GM18873 (cell line): ENCODE results near the gene FAM135A.
"Not testable (repeated sequence)": the region's sequence is repeated elsewhere in the genome, so short reads cannot be mapped to it uniquely, and the experiment has no call there.

Experiments used
- ATAC-seq: cut with Tn5 transposase; IDR thresholded peaks from one replicate; pipeline ENCODE4 v1.9.1; 2021; ENCODE audit warnings: mild to moderate bottlenecking, moderate library complexity, moderate number of reproducible peaks; ENCODE audit not compliant: unreplicated experiment, low FRiP score

FAM135A gene

GRCh38 chr6:70453899-70454298 is 40.6 kb downstream of the FAM135A start:
- not testable (repeated sequence) for ATAC-seq

- no peak for ATAC-seq
These were observed 43.4 kb downstream of the FAM135A start for GRCh38 chr6:70456735-70457134.

GRCh38 chr6:70459235-70459634 is 45.9 kb downstream of the FAM135A start:
- ATAC-seq, result no peak

- ATAC-seq, result not testable (repeated sequence)
These were observed 46.4 kb downstream of the FAM135A start for GRCh38 chr6:70459699-70460098.

- no peak for ATAC-seq
These were observed 56.7 kb downstream of the FAM135A start for GRCh38 chr6:70470016-70470415.

GRCh38 chr6:70470510-70470909 is 57.2 kb downstream of the FAM135A start:
- not testable (repeated sequence) for ATAC-seq

GRCh38 chr6:70474751-70475150 is 61.4 kb downstream of the FAM135A start:
- no peak for ATAC-seq

- no peak for ATAC-seq
These were observed 65.9 kb downstream of the FAM135A start for GRCh38 chr6:70479236-70479635.

GRCh38 chr6:70486638-70487037 is 73.3 kb downstream of the FAM135A start:
- ATAC-seq, result not testable (repeated sequence)

GRCh38 chr6:70489364-70489763 is 76.1 kb downstream of the FAM135A start:
- no peak for ATAC-seq

GRCh38 chr6:70494833-70495232 is 81.5 kb downstream of the FAM135A start:
- ATAC-seq, result no peak

- ATAC-seq, result not testable (repeated sequence)
These were observed 82.5 kb downstream of the FAM135A start for GRCh38 chr6:70495790-70496189.

GRCh38 chr6:70502484-70502883 is 89.2 kb downstream of the FAM135A start:
- ATAC-seq, result no peak

GRCh38 chr6:70503813-70504465 is 90.6 kb downstream of the FAM135A start:
- no peak for ATAC-seq

- no peak for ATAC-seq
These were observed 93.0 kb downstream of the FAM135A start for GRCh38 chr6:70506321-70506720.

- no peak for ATAC-seq
These were observed 93.9 kb downstream of the FAM135A start for GRCh38 chr6:70507161-70507560.

- no peak for ATAC-seq
These were observed 95.6 kb downstream of the FAM135A start for GRCh38 chr6:70508953-70509352.

GRCh38 chr6:70510600-70510999 is 97.3 kb downstream of the FAM135A start:
- no peak for ATAC-seq

GRCh38 chr6:70518723-70519122 is 105.4 kb downstream of the FAM135A start:
- ATAC-seq, result no peak

GRCh38 chr6:70520575-70520974 is 107.3 kb downstream of the FAM135A start:
- no peak for ATAC-seq

GRCh38 chr6:70524721-70525286 is 111.5 kb downstream of the FAM135A start:
- ATAC-seq, result no peak

- no peak for ATAC-seq
These were observed 113.9 kb downstream of the FAM135A start for GRCh38 chr6:70527071-70527737.
